Measurements from ENCODE around the gene RPL7A.

- peak; percentile 33 to 38 for TF ChIP-seq POLR2A (IDR thresholded peaks at IDR 0.05)
- no peak for TF ChIP-seq CTCF (IDR thresholded peaks at IDR 0.05)
Observed at GRCh38 chr9:133335924-133336811, 11.8 kb upstream of the RPL7A start, which contains the start of gene SURF6.
